GM12878 (cell line): ENCODE data around the gene JMJD4. TPM values are rescaled to one million over a fixed set of nuclear protein-coding genes. Genes with fewer than 3 reads are reported as not detected.

Source experiments
- ATAC-seq: fragments of 200-7000 bp; cut with Tn5 transposase; 3 replicates; pipeline ENCODE4 v1.9.1; 2020; ENCODE audit warnings: mild to moderate bottlenecking, moderate library complexity
- BruUV-seq: library from RNA; stranded (reverse); fragments of 400-500 nt; replicated peaks from 2 replicates; lab custom pipeline; 2021; lab: Mats Ljungman, UMichigan
- CTCF ChIA-PET: fragments of 300-600 bp; sonication (Branson Sonifier 250); formaldehyde crosslinking; extraction: SDS; loops from one replicate; lab custom pipeline; 2021; ENCODE audit warnings: inconsistent platforms; lab: Yijun Ruan, JAX
- POLR2A ChIA-PET: fragments of 350-600 bp; formaldehyde crosslinking; extraction: SDS; loops from one replicate; lab custom pipeline; 2021; ENCODE audit warnings: inconsistent platforms; lab: Charles Lee
- RAD21 ChIA-PET: fragments of 300-600 bp; sonication (Branson Sonifier 250); formaldehyde crosslinking; loops from one replicate; lab custom pipeline; 2023; ENCODE audit warnings: antibody characterized with exemption; ENCODE audit not compliant: unreplicated experiment; lab: Charles Lee
- SMC1A ChIA-PET: fragments of 300-600 bp; sonication (Branson Sonifier 250); formaldehyde crosslinking; loops from one replicate; lab custom pipeline; 2023; ENCODE audit not compliant: unreplicated experiment, uncharacterized antibody; lab: Charles Lee
- DNase-seq: peaks from one replicate; pipeline ENCODE4 v3.0.0-alpha.2; 2011; ENCODE audit warnings: low read depth, low spot score
- FAIRE-seq: peaks from 3 replicates; lab custom pipeline; 2011; peaks lifted over from hg19 to GRCh38; lab: Jason Lieb, UNC
- H2AFZ ChIP-seq: 2 replicates; pipeline ENCODE4 v1.6.0; 2011; ENCODE audit warnings: low read depth, low read length, control low read depth; ENCODE audit not compliant: control insufficient read depth
- H3K27ac ChIP-seq: 2 replicates; pipeline ENCODE4 v1.5.1; 2011; ENCODE audit warnings: control low read depth; ENCODE audit not compliant: control insufficient read depth, insufficient read depth
- H3K27me3 ChIP-seq, 2 experiments: replicated peaks in 1 of 2; 2 replicates each; pipeline versions ENCODE4 v1.6.0 to v1.6.1; 2011; ENCODE audit warnings: low read length in 1 of 2; ENCODE audit not compliant: control insufficient read depth in 2 of 2, insufficient read depth in 2 of 2
- H3K36me3 ChIP-seq, 2 experiments: 2 replicates each; pipeline ENCODE4 v1.5.1; 2011; ENCODE audit warnings: low read length in 1 of 2; ENCODE audit not compliant: control insufficient read depth in 2 of 2, insufficient read depth in 2 of 2
- H3K4me1 ChIP-seq: 2 replicates; pipeline ENCODE4 v1.6.1; 2011; ENCODE audit warnings: mild to moderate bottlenecking, low read length, moderate library complexity, mixed read lengths; ENCODE audit not compliant: control insufficient read depth, insufficient read depth
- H3K4me2 ChIP-seq: 2 replicates; pipeline ENCODE4 v1.6.0; 2011; ENCODE audit warnings: control low read depth; ENCODE audit not compliant: control insufficient read depth, insufficient read depth
- H3K4me3 ChIP-seq: fragments of 200-600 bp; sonication (generic); 2 replicates; pipeline ENCODE4 v1.5.1; 2016
- H3K79me2 ChIP-seq: 2 replicates; pipeline ENCODE4 v1.6.0; 2011; ENCODE audit warnings: low read length; ENCODE audit not compliant: control insufficient read depth, insufficient read depth
- H3K9ac ChIP-seq: 2 replicates; pipeline ENCODE4 v1.8.0; 2011; ENCODE audit warnings: low read length, control low read depth, mixed read lengths; ENCODE audit not compliant: control insufficient read depth, insufficient read depth
- H3K9me3 ChIP-seq: replicated peaks from 3 replicates; pipeline ENCODE4 v1.5.1; 2011; ENCODE audit warnings: mild to moderate bottlenecking, low read length; ENCODE audit not compliant: control insufficient read depth, insufficient read depth
- H4K20me1 ChIP-seq: 2 replicates; pipeline ENCODE4 v1.6.0; 2011; ENCODE audit not compliant: control insufficient read depth, insufficient read depth
- ATF3 ChIP-seq: IDR thresholded peaks from 2 replicates; pipeline ENCODE4 v1.6.1; 2011; ENCODE audit warnings: low read depth, mild to moderate bottlenecking, low read length, moderate library complexity, borderline replicate concordance; ENCODE audit errors: extremely low read depth
- CHD4 ChIP-seq: fragments of 200-600 bp; sonication (generic); IDR thresholded peaks from 2 replicates; pipeline ENCODE4 v1.6.1; 2016; ENCODE audit warnings: mild to moderate bottlenecking
- CTCF ChIP-seq, 3 experiments: IDR thresholded peaks in 2 of 3; conservative IDR thresholded peaks in 1 of 3; 2 replicates each; pipeline ENCODE4 v1.5.1; 2011; ENCODE audit warnings: low read depth in 3 of 3, low read length in 3 of 3, mild to moderate bottlenecking in 3 of 3, control low read depth in 2 of 3, moderate library complexity in 2 of 3, inconsistent platforms in 1 of 3, mixed read lengths in 1 of 3; ENCODE audit not compliant: control insufficient read depth in 2 of 3, insufficient read depth in 1 of 3; ENCODE audit errors: extremely low read depth in 1 of 3
- EED ChIP-seq: sonication (generic); IDR thresholded peaks from 2 replicates; pipeline ENCODE4 v1.6.1; 2016; ENCODE audit warnings: antibody characterized with exemption, low read depth
- ESRRA ChIP-seq: IDR thresholded peaks from 2 replicates; pipeline ENCODE4 v1.6.1; 2012; ENCODE audit warnings: mild to moderate bottlenecking, low read length, improper control_type of control experiment
- HDAC6 ChIP-seq: fragments of 200-600 bp; sonication (generic); IDR thresholded peaks from one replicate; pipeline ENCODE4 v1.8.0; 2017; ENCODE audit warnings: antibody characterized with exemption; ENCODE audit not compliant: unreplicated experiment
- LARP7 ChIP-seq: fragments of 450-650 bp; IDR thresholded peaks from 2 replicates; pipeline ENCODE4 v1.6.1; 2017; ENCODE audit warnings: mild to moderate bottlenecking
- MYC ChIP-seq: IDR thresholded peaks from 2 replicates; pipeline ENCODE4 v1.6.1; 2011; ENCODE audit warnings: mild to moderate bottlenecking, low read length, moderate library complexity, inconsistent platforms; ENCODE audit not compliant: insufficient read depth, insufficient replicate concordance, insufficient read length, severe bottlenecking
- PBX3 ChIP-seq: IDR thresholded peaks from 2 replicates; pipeline ENCODE4 v1.6.1; 2011; ENCODE audit warnings: mild to moderate bottlenecking, low read depth, low read length, moderate library complexity; ENCODE audit not compliant: insufficient replicate concordance
- RAD51 ChIP-seq: fragments of 450-650 bp; IDR thresholded peaks from 2 replicates; pipeline ENCODE4 v1.6.1; 2016; ENCODE audit warnings: moderate library complexity, mild to moderate bottlenecking, inconsistent platforms
- REST ChIP-seq: IDR thresholded peaks from 2 replicates; pipeline ENCODE4 v1.6.1; 2012; ENCODE audit warnings: mild to moderate bottlenecking, low read depth, low read length
- SIN3A ChIP-seq: IDR thresholded peaks from 2 replicates; pipeline ENCODE4 v1.6.1; 2012; ENCODE audit warnings: low read depth, low read length, improper control_type of control experiment
- ZNF217 ChIP-seq: fragments of 450-650 bp; IDR thresholded peaks from 2 replicates; pipeline ENCODE4 v1.6.1; 2017; ENCODE audit warnings: antibody characterized with exemption, mild to moderate bottlenecking
- WGBS: methylation state at CpG from one replicate; pipeline ENCODE4 v1.1.6; 2016; ENCODE audit warnings: low lambda C conversion rate; ENCODE audit not compliant: insufficient replicate concordance, insufficient coverage; ENCODE audit errors: missing lambda C conversion rate; 5-methylcytosine and 5-hydroxymethylcytosine counted together
- in situ Hi-C: fragments of 300-500 bp; cut with MboI; formaldehyde crosslinking; loops from 9 replicates; pipeline ENCODE4 v1.14.3; 2018; ENCODE audit warnings: mixed read lengths
- intact Hi-C: fragments of 100-400 bp; cut with micrococcal nuclease; formaldehyde crosslinking; loops from one replicate; pipeline ENCODE4 v1.14.2; 2022; ENCODE audit not compliant: unreplicated experiment
- polyA plus RNA-seq, 11 experiments: library from polyadenylated mRNA; depleted of rRNA in 4 of 11; unstranded in 6 of 11; stranded (reverse) in 5 of 11; fragments of >200 nt; fragmentation: Nextera tagmentation in 4 of 11; fragmentation: Illumina TruSeq in 1 of 11; extraction: Ambion mirVana in 4 of 11; extraction: Trizol in 1 of 11; gene quantifications; 1 replicate in 1 of 11; 2 replicates in 10 of 11; pipeline versions ENCODE4 v1.2.1 to v1.2.3, GENCODE V29; 2011 to 2016; ENCODE audit warnings: inconsistent platforms in 2 of 11, missing spikeins in 2 of 11, low read depth in 1 of 11
- total RNA-seq, 4 experiments: library from RNA; depleted of rRNA in 3 of 4; stranded (reverse); fragments of >200 nt in 3 of 4; fragmentation: Illumina TruSeq in 1 of 4; extraction: Trizol in 1 of 4; gene quantifications; 2 replicates each; pipeline versions ENCODE4 v1.2.1 to v1.2.3, GENCODE V29; 2013 to 2021

JMJD4 gene
- total and polyA plus RNA-seq, 10 of the 15 experiments (the other 5 are each of a cell fraction or from before 2014, with no cell fraction given) = 0.89 to 38.3 (median 18.4) TPM

- TF ChIP-seq REST = no peak
- TF ChIP-seq, all 136 proteins: peak for 0
Observed at GRCh38 chr1:227747382-227747781, 12.3 kb upstream of the JMJD4 start (continued).

- Histone ChIP-seq H2AFZ (no peak overlapping the region), H3K4me3 (no peak overlapping the region), H4K20me1 (no peaks in the 10 kb centered on the region), H3K27me3 (no peaks in the 10 kb centered on the region), H3K4me2 (no peak overlapping the region), H3K36me3 (peaks cover 6 to 8% of the 10 kb centered on the region in 2 experiments; a peak in 3 of 4 replicates), H3K9me3 (no peaks in the 10 kb centered on the region), H3K4me1 (no peaks in the 10 kb centered on the region), H3K79me2 (no peaks in the 10 kb centered on the region), H3K9ac (no peak overlapping the region), H3K27ac (no peak overlapping the region)
- ChIA-PET CTCF (no interaction called here), POLR2A (no interaction called here), SMC1A (no interaction called here), RAD21 (no interaction called here)
- intact Hi-C loops = no loop called here
- BruUV-seq = no TSS peak
- no peak for ATAC-seq
- in situ Hi-C loops = no loop called here
- WGBS = 94% methylated on average over 6 of the region's 6 CpGs
- no peak for FAIRE-seq
- no peak for DNase-seq
- TF ChIP-seq ZNF217 (no peak), RAD51 (no peak), MYC (no peak), CHD4 (no peak), LARP7 (no peak), ESRRA (no peak), EED (no peak), PBX3 (no peak), CTCF (IDR thresholded peaks at IDR 0.05 in 2 of 3, conservative IDR thresholded peaks at IDR 0.05 in 1 of 3; ENCODE audit: control insufficient read depth in 2 of 3, extremely low read depth in 1 of 3, insufficient read depth in 1 of 3, low read depth in 3 of 3, low read length in 3 of 3) (no peak), SIN3A (no peak), ATF3 (no peak), HDAC6 (no peak)
Observed at GRCh38 chr1:227746676-227747075, 11.6 kb upstream of the JMJD4 start.
